OCI-LY1 (cell line): ENCODE results near the gene VSIR.

Source experiments
- EZH2 ChIP-seq: fragments of 200-600 bp; sonication (generic), shearing (Covaris generic); IDR thresholded peaks from 2 replicates; pipeline ENCODE4 v1.8.0; 2017; ENCODE audit warnings: borderline replicate concordance, mixed run types, mild to moderate bottlenecking, antibody characterized with exemption, low read length, moderate library complexity, mixed read lengths
- TF ChIP-seq, protein P1 (sequence below): fragments of 200-600 bp; sonication (generic), shearing (Covaris generic); IDR thresholded peaks from 2 replicates; pipeline ENCODE4 v1.5.1; 2017; ENCODE audit warnings: mild to moderate bottlenecking, antibody characterized with exemption, low read length, moderate library complexity, mixed read lengths

GRCh38 chr10:71802235-71802634, 28.9 kb upstream of the VSIR start:
- TF ChIP-seq, protein P1, sequence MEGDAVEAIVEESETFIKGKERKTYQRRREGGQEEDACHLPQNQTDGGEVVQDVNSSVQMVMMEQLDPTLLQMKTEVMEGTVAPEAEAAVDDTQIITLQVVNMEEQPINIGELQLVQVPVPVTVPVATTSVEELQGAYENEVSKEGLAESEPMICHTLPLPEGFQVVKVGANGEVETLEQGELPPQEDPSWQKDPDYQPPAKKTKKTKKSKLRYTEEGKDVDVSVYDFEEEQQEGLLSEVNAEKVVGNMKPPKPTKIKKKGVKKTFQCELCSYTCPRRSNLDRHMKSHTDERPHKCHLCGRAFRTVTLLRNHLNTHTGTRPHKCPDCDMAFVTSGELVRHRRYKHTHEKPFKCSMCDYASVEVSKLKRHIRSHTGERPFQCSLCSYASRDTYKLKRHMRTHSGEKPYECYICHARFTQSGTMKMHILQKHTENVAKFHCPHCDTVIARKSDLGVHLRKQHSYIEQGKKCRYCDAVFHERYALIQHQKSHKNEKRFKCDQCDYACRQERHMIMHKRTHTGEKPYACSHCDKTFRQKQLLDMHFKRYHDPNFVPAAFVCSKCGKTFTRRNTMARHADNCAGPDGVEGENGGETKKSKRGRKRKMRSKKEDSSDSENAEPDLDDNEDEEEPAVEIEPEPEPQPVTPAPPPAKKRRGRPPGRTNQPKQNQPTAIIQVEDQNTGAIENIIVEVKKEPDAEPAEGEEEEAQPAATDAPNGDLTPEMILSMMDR = no peak
- no peak for TF ChIP-seq EZH2
